HL-60/S4 treated with retinoic acid at 250 ng/mL for 4 days and 3 days (cell line): ENCODE results near the gene NRCAM.

Experiments
- in situ Hi-C: fragments of 300-500 bp; cut with MboI; formaldehyde crosslinking; loops from 2 replicates; pipeline ENCODE4 v1.7.0; 2022; ENCODE audit warnings: low sequenced_read_pairs

The NRCAM gene

DNA sequence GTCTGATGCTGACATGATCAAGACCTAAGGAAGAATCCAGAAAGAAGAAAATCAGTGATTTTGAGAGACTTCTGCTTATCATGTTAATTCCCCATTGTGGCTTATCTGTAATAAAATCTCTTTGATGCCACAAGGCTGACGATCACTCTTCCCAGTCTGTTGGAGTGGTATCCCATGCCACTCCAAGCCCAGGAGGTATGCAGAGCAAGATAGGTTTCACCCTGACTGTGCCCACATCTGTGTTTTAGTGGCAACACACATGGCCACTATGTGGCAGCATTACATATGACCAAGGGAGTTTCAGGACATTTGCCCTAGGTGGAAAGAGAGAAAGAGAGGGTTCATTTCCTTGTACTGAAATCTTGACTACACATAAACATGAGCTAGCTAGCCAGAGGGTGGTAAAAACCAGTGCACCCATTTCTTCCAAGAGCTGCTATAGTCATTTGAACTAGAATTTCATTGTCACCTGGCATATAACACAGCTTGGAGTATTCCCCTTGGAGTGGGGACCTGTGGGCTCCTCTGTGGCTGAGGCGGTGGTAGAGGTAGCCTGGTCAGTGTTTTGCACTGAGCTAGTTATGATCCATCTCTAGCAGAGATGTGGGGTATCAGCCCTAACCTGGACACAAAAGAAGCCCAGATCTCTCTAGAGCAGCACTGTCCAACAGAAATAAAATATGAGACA lies 346.9 kb downstream of the NRCAM start:
- in situ Hi-C loops, result no loop called here

DNA sequence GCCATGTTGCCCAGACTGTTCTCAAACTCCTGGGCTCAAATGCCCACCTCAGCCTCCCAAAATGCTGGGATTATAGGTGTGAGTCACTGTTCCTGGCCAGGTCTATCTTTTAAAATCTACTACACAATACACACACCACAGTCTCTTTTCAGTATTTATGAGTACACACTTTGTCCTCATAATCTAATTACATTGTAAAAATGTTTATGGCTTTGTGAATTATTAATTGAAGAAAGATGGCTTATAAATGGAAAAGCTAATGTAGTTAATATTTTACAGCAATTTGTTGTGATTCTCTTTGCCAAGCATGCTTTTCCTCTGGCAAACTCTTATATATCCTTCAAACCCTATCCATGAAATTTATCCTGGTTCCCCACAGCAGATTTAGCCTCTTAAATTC lies 348.1 kb downstream of the NRCAM start:
- in situ Hi-C loops, result no loop called here

DNA sequence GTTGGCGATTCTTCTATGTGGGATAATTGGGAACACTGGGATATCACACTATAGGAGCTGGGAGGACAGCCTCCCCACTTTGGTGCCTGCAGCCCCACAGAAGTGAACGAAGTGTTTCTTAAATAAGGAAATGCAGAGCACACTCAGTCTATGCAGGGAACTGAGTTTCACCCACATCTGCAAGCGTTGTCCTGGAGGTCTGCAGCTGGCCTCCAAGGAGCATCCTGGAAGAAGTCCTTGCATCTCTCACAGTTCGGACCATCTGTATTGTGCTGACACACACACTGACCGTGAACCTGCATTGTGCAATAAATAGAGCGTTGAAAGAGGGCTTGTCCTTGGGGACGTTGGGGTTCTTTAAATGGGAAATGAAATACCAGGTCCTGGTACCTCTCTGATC lies 351.9 kb downstream of the NRCAM start:
- in situ Hi-C loops, result no loop called here

DNA sequence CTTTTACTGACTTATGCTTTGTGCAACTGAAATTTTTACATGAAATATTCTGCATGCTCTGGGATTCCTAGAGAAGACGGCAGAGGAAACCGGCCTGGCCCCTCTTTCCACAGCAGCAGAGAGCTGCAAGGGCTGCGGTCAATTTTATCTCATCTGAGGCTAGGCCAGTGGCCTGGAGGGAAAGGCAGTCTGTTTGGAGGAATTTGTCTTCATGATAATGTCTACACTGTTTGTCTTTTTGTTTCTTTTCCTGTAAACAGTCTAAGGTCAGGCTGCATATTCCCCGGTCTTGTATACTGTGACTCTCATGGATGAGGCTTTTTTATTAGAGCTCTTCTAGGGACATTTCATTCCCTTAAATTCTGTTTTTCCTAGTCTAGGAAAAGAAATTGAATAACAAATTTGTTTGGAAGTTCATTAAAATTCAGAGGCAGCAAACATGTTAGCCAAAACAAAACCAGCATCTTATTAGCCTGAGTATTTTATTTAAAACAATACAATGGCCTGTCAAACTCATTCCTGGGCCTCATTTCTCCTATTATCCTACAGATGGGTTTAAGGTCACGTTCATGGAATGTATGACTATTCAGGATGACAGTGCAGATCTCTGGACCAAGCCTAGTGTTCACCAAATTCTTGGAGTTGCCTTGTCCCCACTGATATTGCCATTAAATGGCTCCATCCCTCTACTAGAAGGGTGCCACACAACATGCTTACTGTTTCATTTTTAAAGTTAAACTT lies 352.5 kb downstream of the NRCAM start:
- in situ Hi-C loops, result no loop called here

DNA sequence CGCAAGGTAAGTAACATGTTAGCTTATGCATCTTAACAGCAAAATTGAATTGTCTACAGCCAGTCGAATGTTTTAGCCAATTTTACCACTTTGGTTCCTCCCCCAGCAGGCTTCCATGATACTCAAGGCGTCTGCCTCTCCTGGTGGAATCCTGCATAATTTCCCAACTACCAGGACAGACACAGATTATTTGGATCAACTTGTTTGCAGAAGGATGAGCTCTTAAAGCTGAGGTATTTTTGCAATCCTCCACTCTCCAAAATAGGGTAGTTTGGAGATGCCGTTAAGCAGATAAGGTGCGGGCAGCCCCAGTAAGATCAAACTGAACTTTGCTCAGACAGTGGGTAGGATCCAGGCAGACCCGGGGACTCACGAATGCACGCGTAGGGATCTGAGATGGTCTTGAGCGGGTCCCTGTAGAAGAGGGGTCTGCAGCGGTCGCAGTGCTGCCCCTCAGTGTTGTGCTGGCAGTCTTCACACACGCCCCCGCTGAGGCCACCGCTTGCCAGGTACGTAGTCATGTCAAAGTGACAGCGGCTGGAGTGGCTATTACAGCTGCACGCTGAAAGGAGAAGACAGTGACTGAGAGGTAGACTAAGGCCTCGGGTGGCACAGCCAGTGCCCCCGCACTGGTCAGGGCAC lies 353.4 kb downstream of the NRCAM start:
- in situ Hi-C loops, result no loop called here

DNA sequence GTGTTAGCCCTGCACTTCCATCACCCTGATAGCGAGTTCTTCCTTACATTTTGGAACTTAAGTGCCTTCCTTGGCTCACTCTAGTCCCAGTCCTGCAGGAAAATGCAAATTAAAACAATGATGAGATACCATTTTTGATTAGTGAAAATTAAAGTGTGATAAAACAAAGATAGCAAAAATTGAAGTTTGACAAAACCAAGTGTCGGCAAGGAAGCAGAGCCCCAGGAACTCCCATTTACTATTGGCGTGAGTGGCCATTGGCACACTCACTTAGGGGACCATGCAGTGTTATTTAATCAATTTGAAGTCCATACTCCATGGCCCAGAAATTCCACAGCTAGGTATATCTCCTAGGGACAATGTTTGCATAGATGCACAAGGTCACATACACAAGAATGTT lies 354.5 kb downstream of the NRCAM start:
- in situ Hi-C loops, result no loop called here

DNA sequence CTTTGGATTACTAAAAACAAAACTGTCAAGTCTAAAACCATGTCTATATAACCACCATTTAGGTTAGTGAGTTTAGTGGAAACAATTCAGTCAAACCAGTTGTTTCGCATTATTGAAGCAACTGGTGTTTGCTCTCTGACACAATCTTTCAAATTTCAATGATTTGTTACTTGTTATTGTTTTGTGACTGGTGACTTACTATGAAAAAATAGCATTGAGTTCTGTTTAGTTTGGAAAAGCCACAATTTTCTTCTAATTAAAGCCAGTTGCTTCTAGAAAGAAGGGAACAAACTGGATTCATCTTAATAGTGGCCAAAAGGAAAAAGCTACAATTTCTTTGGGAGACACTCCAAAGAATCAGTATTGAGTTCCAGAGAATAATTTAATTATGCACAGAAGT lies 356.5 kb downstream of the NRCAM start:
- in situ Hi-C loops, result no loop called here

DNA sequence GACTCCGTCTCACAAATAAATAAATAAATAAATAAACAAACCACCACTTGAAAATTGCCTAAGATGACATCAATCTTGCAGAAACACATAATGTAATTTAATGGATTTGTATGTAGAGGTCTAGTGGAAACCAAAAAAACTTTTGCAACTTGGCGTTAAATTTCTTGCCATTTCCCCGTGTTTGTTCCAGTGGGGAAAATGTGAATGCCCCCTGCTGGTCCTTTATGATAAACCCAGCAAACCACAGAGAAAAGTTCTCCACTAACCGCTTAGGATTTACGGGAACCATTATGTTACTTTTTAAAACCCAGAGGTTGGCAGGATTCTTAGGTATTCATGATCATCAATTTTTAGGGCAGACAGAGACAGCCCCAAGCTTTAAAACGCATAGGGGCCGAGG lies 358.5 kb downstream of the NRCAM start:
- in situ Hi-C loops, result no loop called here
